Measurements from ENCODE around the gene AKR1B15. TPM values are rescaled to one million over a fixed set of nuclear protein-coding genes. Genes with fewer than 3 reads are reported as not detected.

Gene AKR1B15
- total RNA-seq, 3 donors from 2014 or later: 3.1 to 8.0 TPM; not detected in 1

- Histone ChIP-seq H3K9me3 (no peaks in the 10 kb centered on the region), H3K4me3 (no peak overlapping the region), H3K36me3 (ENCODE audit: low read depth) (no peaks in the 10 kb centered on the region), H3K4me1 (ENCODE audit: low read depth) (peaks cover 6% of the 10 kb centered on the region)
- DNase-seq: peak; percentile 72 to 89 (median 81)
- TF ChIP-seq CTCF (IDR thresholded peaks at IDR 0.05): peak; percentile 42
- ATAC-seq: peak; percentile 81
- intact Hi-C loops (cut with DNase I, micrococcal nuclease): no loop called here
Measured at GRCh38 chr7:134547397-134548054, 1.4 kb upstream of the AKR1B15 start.

- intact Hi-C loops (cut with DNase I, micrococcal nuclease): no loop called here
- no peaks in the 10 kb centered on the region for H3K9me3 ChIP-seq
- no peak for DNase-seq
- H3K4me3 ChIP-seq: no peak overlapping the region
- no peak for TF ChIP-seq CTCF (IDR thresholded peaks at IDR 0.05)
- H3K4me1 ChIP-seq (ENCODE audit: low read depth): peaks cover 6% of the 10 kb centered on the region
- H3K36me3 ChIP-seq (ENCODE audit: low read depth): no peaks in the 10 kb centered on the region
- ATAC-seq: no peak
Measured at GRCh38 chr7:134549366-134549765, 456 bp downstream of the AKR1B15 start.

- Histone ChIP-seq H3K9me3 (no peaks in the 10 kb centered on the region), H3K36me3 (ENCODE audit: low read depth) (no peaks in the 10 kb centered on the region), H3K4me1 (ENCODE audit: low read depth) (peaks cover 1% of the 10 kb centered on the region), H3K4me3 (no peak overlapping the region)
- no peak for TF ChIP-seq CTCF (IDR thresholded peaks at IDR 0.05)
- DNase-seq (peak in 2 of 3 donors; percentile 45 to 50), ATAC-seq (peak; percentile 76)
- intact Hi-C loops (cut with DNase I, micrococcal nuclease): no loop called here
Measured at GRCh38 chr7:134552105-134552504, 3.2 kb downstream of the AKR1B15 start.

DNA sequence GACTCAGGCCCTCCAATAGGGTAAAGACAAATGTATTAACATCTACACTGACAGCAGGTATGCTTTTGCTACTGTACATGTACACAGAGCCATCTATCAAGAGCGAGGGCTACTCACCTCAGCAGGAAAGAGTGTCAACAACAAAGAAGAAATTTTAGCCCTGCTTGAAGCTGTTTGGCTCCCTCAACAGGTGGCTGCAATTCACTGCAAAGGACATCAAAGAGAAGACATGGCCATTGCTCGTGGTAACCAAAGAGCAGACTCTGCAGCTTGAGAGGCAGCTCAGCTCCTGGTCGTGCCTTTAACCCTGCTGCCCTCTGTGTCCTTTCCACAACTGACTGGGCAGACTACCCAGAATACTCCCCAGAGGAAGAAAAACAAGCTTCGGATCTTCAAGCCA, 5.1 kb downstream of the AKR1B15 start:
- ATAC-seq (peak; percentile 16), DNase-seq (no peak)
- intact Hi-C loops (cut with DNase I, micrococcal nuclease): no loop called here
- Histone ChIP-seq H3K36me3 (ENCODE audit: low read depth) (no peaks in the 10 kb centered on the region), H3K4me1 (ENCODE audit: low read depth) (no peaks in the 10 kb centered on the region), H3K4me3 (no peak overlapping the region), H3K9me3 (no peaks in the 10 kb centered on the region)
- TF ChIP-seq CTCF (IDR thresholded peaks at IDR 0.05): no peak

- H3K4me3 ChIP-seq: no peak overlapping the region
- intact Hi-C loops (cut with DNase I, micrococcal nuclease): no loop called here
- peak in 1 of 3 donors; percentile 21 for DNase-seq
- peak; percentile 26 for ATAC-seq
- H3K9me3 ChIP-seq: no peaks in the 10 kb centered on the region
- no peak for TF ChIP-seq CTCF (IDR thresholded peaks at IDR 0.05)
- H3K4me1 ChIP-seq (ENCODE audit: low read depth): no peaks in the 10 kb centered on the region
- H3K36me3 ChIP-seq (ENCODE audit: low read depth): no peaks in the 10 kb centered on the region
Measured at GRCh38 chr7:134554417-134554966, 5.6 kb downstream of the AKR1B15 start.
